ENCODE measurements around the gene ING5. TPM values are rescaled to one million over a fixed set of nuclear protein-coding genes. Genes with fewer than 3 reads are reported as not detected.

The ING5 gene
- total RNA-seq, 1 experiment from 2014 or later = 35.1 TPM

DNA sequence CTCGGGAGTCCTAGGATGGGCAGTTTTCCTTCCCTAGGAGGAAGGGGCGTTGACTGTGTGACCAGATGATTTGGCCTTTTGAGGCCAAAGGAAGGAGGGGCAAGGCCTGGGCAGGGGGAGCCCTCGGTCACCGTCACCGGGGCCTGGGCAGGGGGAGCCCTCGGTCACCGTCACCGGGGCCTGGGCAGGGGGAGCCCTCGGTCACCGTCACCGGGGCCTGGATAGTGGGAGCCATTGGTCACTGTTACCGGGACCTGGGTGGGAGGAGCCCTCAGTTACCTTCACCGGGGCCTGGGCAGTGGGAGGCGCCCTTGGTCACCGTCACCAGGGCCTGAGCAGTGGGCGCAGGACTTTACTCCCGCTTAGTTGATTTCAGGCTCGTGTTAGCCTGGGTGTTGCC lies 49.9 kb downstream of the ING5 start:
- BruUV-seq (replicated peaks) = no TSS peak
- Mint-ChIP-seq H3K4me1 (ENCODE audit: low read depth, unreplicated experiment) (no peaks in the 10 kb centered on the region), H3K27me3 (ENCODE audit: unreplicated experiment) (no peaks in the 10 kb centered on the region), H3K36me3 (ENCODE audit: insufficient read depth, unreplicated experiment) (peaks cover 24% of the 10 kb centered on the region), H3K27ac (ENCODE audit: unreplicated experiment) (no peak overlapping the region), H3K4me3 (ENCODE audit: low read depth, unreplicated experiment) (no peak overlapping the region), H3K9me3 (ENCODE audit: low read depth, unreplicated experiment) (no peaks in the 10 kb centered on the region)
- no peak for DNase-seq
- CTCF ChIA-PET = no interaction called here
- TF ChIP-seq CTCF (IDR thresholded peaks at IDR 0.05; ENCODE audit: unreplicated experiment) = no peak
- intact Hi-C loops (cut with micrococcal nuclease; ENCODE audit: unreplicated experiment) = no loop called here

GRCh38 chr2:241752253-241752652 lies 50.4 kb downstream of the ING5 start:
- BruUV-seq (replicated peaks) = no TSS peak
- Mint-ChIP-seq H3K27ac (ENCODE audit: unreplicated experiment) (no peak overlapping the region), H3K36me3 (ENCODE audit: insufficient read depth, unreplicated experiment) (peaks cover 24% of the 10 kb centered on the region), H3K9me3 (ENCODE audit: low read depth, unreplicated experiment) (no peaks in the 10 kb centered on the region), H3K4me1 (ENCODE audit: low read depth, unreplicated experiment) (no peaks in the 10 kb centered on the region), H3K4me3 (ENCODE audit: low read depth, unreplicated experiment) (no peak overlapping the region), H3K27me3 (ENCODE audit: unreplicated experiment) (no peaks in the 10 kb centered on the region)
- intact Hi-C loops (cut with micrococcal nuclease; ENCODE audit: unreplicated experiment) = no loop called here
- no peak for TF ChIP-seq CTCF (IDR thresholded peaks at IDR 0.05; ENCODE audit: unreplicated experiment)
- CTCF ChIA-PET = no interaction called here
- no peak for DNase-seq

- Mint-ChIP-seq H3K36me3 (ENCODE audit: insufficient read depth, unreplicated experiment) (peaks cover 24% of the 10 kb centered on the region), H3K27ac (ENCODE audit: unreplicated experiment) (no peak overlapping the region), H3K4me1 (ENCODE audit: low read depth, unreplicated experiment) (no peaks in the 10 kb centered on the region), H3K4me3 (ENCODE audit: low read depth, unreplicated experiment) (no peak overlapping the region), H3K27me3 (ENCODE audit: unreplicated experiment) (no peaks in the 10 kb centered on the region), H3K9me3 (ENCODE audit: low read depth, unreplicated experiment) (no peaks in the 10 kb centered on the region)
- CTCF ChIA-PET = no interaction called here
- intact Hi-C loops (cut with micrococcal nuclease; ENCODE audit: unreplicated experiment) = no loop called here
- no TSS peak for BruUV-seq (replicated peaks)
- TF ChIP-seq CTCF (IDR thresholded peaks at IDR 0.05; ENCODE audit: unreplicated experiment) = no peak
- DNase-seq = no peak
Observed at GRCh38 chr2:241752689-241753276, 50.9 kb downstream of the ING5 start.

- H3K36me3 Mint-ChIP-seq (ENCODE audit: insufficient read depth, unreplicated experiment) = peaks cover 24% of the 10 kb centered on the region
- no TSS peak for BruUV-seq (replicated peaks)
- CTCF ChIA-PET = no interaction called here
- no peaks in the 10 kb centered on the region for H3K9me3 Mint-ChIP-seq (ENCODE audit: low read depth, unreplicated experiment)
- intact Hi-C loops (cut with micrococcal nuclease; ENCODE audit: unreplicated experiment) = no loop called here
- no peak for DNase-seq
- no peaks in the 10 kb centered on the region for H3K4me1 Mint-ChIP-seq (ENCODE audit: low read depth, unreplicated experiment)
- H3K27ac Mint-ChIP-seq (ENCODE audit: unreplicated experiment) = no peak overlapping the region
- H3K4me3 Mint-ChIP-seq (ENCODE audit: low read depth, unreplicated experiment) = no peak overlapping the region
- H3K27me3 Mint-ChIP-seq (ENCODE audit: unreplicated experiment) = no peaks in the 10 kb centered on the region
- no peak for TF ChIP-seq CTCF (IDR thresholded peaks at IDR 0.05; ENCODE audit: unreplicated experiment)
Observed at GRCh38 chr2:241753493-241753892, 51.7 kb downstream of the ING5 start.

Data from Calu3 (cell line).